OCI-LY1 (cell line): ENCODE data around the gene METTL9.
"Not testable (repeated sequence)": the region's sequence is repeated elsewhere in the genome, so short reads cannot be mapped to it uniquely, and the experiment has no call there.

Experiments used
- H2AFZ ChIP-seq: fragments of 200-600 bp; sonication (generic), shearing (Covaris generic); 2 replicates; pipeline ENCODE4 v1.6.0; 2014; ENCODE audit warnings: antibody characterized with exemption, mild to moderate bottlenecking, low read length
- H3F3A ChIP-seq: fragments of 200-600 bp; sonication (generic), shearing (Covaris generic); 2 replicates; pipeline ENCODE4 v1.6.0; 2014; ENCODE audit warnings: mild to moderate bottlenecking, antibody characterized with exemption, low read length, moderate library complexity; ENCODE audit not compliant: insufficient read depth
- H3K27ac ChIP-seq: fragments of 200-600 bp; sonication (generic); 2 replicates; pipeline ENCODE4 v1.5.1; 2014; ENCODE audit warnings: low read length, mixed run types, mild to moderate bottlenecking, low read depth; ENCODE audit not compliant: poor library complexity, severe bottlenecking
- H3K27me3 ChIP-seq: fragments of 200-600 bp; sonication (generic); 2 replicates; pipeline ENCODE4 v1.6.0; 2014; ENCODE audit warnings: antibody characterized with exemption, mild to moderate bottlenecking, low read length, moderate library complexity; ENCODE audit not compliant: insufficient read depth
- H3K36me3 ChIP-seq: fragments of 200-600 bp; sonication (generic); 2 replicates; pipeline ENCODE4 v1.6.1; 2014; ENCODE audit warnings: mild to moderate bottlenecking, antibody characterized with exemption, low read length, moderate library complexity, mixed read lengths; ENCODE audit not compliant: insufficient read depth
- H3K4me1 ChIP-seq: fragments of 200-600 bp; sonication (generic); 2 replicates; pipeline ENCODE4 v1.5.1; 2014; ENCODE audit warnings: mild to moderate bottlenecking, low read length, moderate library complexity; ENCODE audit not compliant: insufficient read depth, severe bottlenecking
- H3K4me2 ChIP-seq: fragments of 200-600 bp; sonication (generic), shearing (Covaris generic); 2 replicates; pipeline ENCODE4 v1.6.1; 2014; ENCODE audit warnings: low read length
- H3K4me3 ChIP-seq: fragments of 200-600 bp; sonication (generic); 2 replicates; pipeline ENCODE4 v1.5.1; 2014; ENCODE audit warnings: low read length, low read depth, mild to moderate bottlenecking, mixed read lengths; ENCODE audit not compliant: poor library complexity, severe bottlenecking
- H3K79me2 ChIP-seq: fragments of 200-600 bp; shearing (Covaris generic); 2 replicates; pipeline ENCODE4 v1.6.1; 2016; ENCODE audit warnings: mixed run types, low read length, mixed read lengths; ENCODE audit not compliant: insufficient read depth
- H3K9ac ChIP-seq: fragments of 200-600 bp; sonication (generic), shearing (Covaris generic); 2 replicates; pipeline ENCODE4 v1.6.1; 2014; ENCODE audit warnings: mild to moderate bottlenecking, low read length, mixed read lengths
- H3K9me2 ChIP-seq: fragments of 200-600 bp; sonication (generic), shearing (Covaris generic); 2 replicates; pipeline ENCODE4 v1.6.1; 2014; ENCODE audit warnings: low read depth, mild to moderate bottlenecking, low read length, mixed read lengths
- H3K9me3 ChIP-seq: fragments of 200-600 bp; shearing (Covaris generic); 2 replicates; pipeline ENCODE4 v1.6.1; 2014; ENCODE audit warnings: low read length, mixed read lengths
- H4K20me1 ChIP-seq: fragments of 200-600 bp; sonication (generic), shearing (Covaris generic); 2 replicates; pipeline ENCODE4 v1.6.0; 2016; ENCODE audit warnings: mild to moderate bottlenecking, low read length; ENCODE audit not compliant: insufficient read depth
- EZH2 ChIP-seq: fragments of 200-600 bp; sonication (generic), shearing (Covaris generic); IDR thresholded peaks from 2 replicates; pipeline ENCODE4 v1.8.0; 2017; ENCODE audit warnings: borderline replicate concordance, mixed run types, mild to moderate bottlenecking, antibody characterized with exemption, low read length, moderate library complexity, mixed read lengths
- TF ChIP-seq, protein P1 (sequence below): fragments of 200-600 bp; sonication (generic), shearing (Covaris generic); IDR thresholded peaks from 2 replicates; pipeline ENCODE4 v1.5.1; 2017; ENCODE audit warnings: mild to moderate bottlenecking, antibody characterized with exemption, low read length, moderate library complexity, mixed read lengths

Gene METTL9

DNA sequence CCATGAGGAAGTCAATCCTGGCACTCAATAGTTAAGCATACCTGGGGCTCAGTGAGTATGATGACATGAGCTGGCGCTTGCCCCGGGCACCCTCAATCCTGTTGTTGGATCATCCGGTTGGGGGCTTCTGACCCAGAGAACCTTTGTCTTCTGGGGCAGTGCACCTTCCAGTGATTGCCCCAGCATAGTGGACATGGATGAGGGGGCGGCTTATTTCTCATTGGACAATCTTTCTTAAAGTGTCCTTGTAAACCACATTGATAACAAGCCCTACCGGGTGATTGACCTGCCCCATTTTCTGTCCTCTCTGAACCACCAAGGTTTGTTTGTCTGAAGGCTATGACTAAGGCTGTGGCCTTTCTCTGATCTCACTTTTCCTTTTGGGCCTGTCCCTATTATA is 34.8 kb downstream of the METTL9 start:
- H3K4me3 ChIP-seq: no peak overlapping the region
- no peaks in the 10 kb centered on the region for H3K9me2 ChIP-seq
- H3K4me2 ChIP-seq: no peak overlapping the region
- H2AFZ ChIP-seq: no peak overlapping the region
- H3F3A ChIP-seq: peaks cover 5% of the 10 kb centered on the region; the same call in 1 of the 2 replicates
- H4K20me1 ChIP-seq: no peaks in the 10 kb centered on the region
- no peak overlapping the region for H3K27ac ChIP-seq
- no peaks in the 10 kb centered on the region for H3K79me2 ChIP-seq
- no peaks in the 10 kb centered on the region for H3K4me1 ChIP-seq
- TF ChIP-seq, protein P1, sequence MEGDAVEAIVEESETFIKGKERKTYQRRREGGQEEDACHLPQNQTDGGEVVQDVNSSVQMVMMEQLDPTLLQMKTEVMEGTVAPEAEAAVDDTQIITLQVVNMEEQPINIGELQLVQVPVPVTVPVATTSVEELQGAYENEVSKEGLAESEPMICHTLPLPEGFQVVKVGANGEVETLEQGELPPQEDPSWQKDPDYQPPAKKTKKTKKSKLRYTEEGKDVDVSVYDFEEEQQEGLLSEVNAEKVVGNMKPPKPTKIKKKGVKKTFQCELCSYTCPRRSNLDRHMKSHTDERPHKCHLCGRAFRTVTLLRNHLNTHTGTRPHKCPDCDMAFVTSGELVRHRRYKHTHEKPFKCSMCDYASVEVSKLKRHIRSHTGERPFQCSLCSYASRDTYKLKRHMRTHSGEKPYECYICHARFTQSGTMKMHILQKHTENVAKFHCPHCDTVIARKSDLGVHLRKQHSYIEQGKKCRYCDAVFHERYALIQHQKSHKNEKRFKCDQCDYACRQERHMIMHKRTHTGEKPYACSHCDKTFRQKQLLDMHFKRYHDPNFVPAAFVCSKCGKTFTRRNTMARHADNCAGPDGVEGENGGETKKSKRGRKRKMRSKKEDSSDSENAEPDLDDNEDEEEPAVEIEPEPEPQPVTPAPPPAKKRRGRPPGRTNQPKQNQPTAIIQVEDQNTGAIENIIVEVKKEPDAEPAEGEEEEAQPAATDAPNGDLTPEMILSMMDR: no peak
- TF ChIP-seq EZH2: no peak
- no peak overlapping the region for H3K9ac ChIP-seq
- H3K9me3 ChIP-seq: peaks cover under 1% of the 10 kb centered on the region; the same call in 1 of the 2 replicates
- no peaks in the 10 kb centered on the region for H3K27me3 ChIP-seq
- peaks cover 23% of the 10 kb centered on the region for H3K36me3 ChIP-seq

DNA sequence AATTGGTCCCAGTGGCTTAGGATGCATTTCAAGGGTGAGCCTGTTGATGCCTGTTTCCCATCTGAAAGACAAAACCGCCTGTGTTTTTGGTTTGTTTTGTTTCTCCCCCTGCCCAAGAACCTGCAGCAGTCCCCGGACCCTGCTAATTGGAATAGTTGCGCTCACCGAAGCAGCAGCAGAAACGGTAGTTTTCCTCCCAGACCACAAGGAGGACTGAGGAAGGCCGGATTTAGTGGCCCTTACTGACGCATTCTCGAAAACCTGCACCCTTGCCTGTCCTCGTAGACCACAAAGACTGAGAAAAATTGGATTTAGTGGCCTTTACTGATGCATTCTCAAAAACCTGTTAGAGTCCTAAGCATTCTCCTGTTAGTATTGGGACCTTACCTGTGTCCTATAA is 36.3 kb downstream of the METTL9 start:
- H4K20me1 ChIP-seq, H3K27ac ChIP-seq, H3F3A ChIP-seq, H3K36me3 ChIP-seq, H3K9ac ChIP-seq, H3K9me3 ChIP-seq, H3K9me2 ChIP-seq, H3K4me1 ChIP-seq, H3K27me3 ChIP-seq, H2AFZ ChIP-seq, H3K4me3 ChIP-seq, H3K4me2 ChIP-seq, H3K79me2 ChIP-seq: not testable (repeated sequence)

DNA sequence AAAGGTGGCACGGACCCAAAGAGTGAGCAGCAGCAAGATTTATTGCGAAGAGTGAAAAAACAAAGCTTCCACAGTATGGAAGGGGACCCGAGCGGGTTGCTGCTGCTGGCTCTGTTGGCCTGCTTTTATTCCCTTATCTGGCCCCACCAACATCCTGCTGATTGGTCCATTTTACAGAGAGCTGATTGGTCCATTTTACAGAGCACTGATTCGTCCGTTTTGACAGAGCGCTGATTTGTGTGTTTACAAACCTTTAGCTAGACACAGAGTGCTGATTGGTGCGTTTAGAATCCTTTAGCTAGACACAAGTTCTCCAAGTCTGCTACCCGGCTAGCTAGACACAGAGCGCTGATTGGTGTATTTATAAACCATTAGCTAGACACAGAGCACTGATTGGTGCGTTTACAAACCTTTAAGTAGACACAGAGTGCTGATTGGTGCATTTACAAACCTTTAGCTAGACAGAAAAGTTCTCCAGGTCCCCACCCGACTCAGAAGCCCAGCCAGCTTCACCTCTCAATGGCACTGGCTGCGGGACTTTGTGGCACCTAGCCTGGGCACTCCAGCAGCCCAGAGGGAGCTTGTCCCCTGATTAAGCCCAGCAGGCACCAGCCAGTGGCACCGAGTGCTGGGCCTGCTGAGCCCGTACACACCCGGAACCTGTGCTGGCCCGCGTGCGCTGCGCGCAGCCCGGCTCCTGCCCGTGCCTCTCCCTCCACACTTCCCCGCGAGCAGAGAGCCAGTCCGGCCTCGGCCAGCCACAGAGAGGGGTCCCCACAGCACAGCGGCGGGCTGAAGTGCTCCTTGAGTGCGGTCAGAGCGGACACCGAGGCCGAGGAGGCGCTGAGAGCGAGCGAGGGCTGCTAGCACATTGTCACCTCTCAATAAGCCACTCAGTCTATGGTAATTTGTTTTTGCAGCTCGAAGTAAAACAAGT is 37.9 kb downstream of the METTL9 start:
- H3K27me3 ChIP-seq: no peaks in the 10 kb centered on the region
- peaks cover 10% of the 10 kb centered on the region for H3K36me3 ChIP-seq
- H3K9me2 ChIP-seq: no peaks in the 10 kb centered on the region
- no peak overlapping the region for H3K4me2 ChIP-seq
- no peaks in the 10 kb centered on the region for H4K20me1 ChIP-seq
- H3K79me2 ChIP-seq: peaks cover 5% of the 10 kb centered on the region; the same call in 1 of the 2 replicates
- TF ChIP-seq EZH2: no peak
- TF ChIP-seq, protein P1: no peak
- H3K4me1 ChIP-seq: peaks cover 17% of the 10 kb centered on the region
- H3K9ac ChIP-seq: no peak overlapping the region
- H3K27ac ChIP-seq: no peak overlapping the region
- H3K4me3 ChIP-seq: no peak overlapping the region
- no peaks in the 10 kb centered on the region for H3K9me3 ChIP-seq
- H2AFZ ChIP-seq: no peak overlapping the region
- H3F3A ChIP-seq: peaks cover 7% of the 10 kb centered on the region; the same call in 1 of the 2 replicates

DNA sequence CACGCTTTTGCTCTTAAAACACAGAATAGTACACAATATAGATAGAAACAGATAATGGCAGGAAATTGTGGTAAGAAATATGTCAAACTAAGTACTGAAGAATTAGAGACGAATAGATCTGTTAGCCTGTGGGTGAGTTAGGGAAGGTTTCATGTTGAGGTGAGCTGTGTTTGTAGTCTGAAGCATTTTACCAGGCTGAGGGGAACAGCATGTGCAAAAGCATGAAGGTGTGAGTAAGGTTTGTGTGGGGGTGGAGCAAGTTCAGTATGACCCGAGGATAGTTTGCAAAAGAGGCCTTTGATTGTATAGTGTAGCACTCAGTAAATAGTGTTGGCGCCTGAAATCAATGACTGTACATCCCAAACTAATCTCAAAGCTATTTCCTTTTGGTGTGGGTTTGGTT is 39.2 kb downstream of the METTL9 start:
- H3F3A ChIP-seq: peaks cover 7% of the 10 kb centered on the region; the same call in 1 of the 2 replicates

More for the DNA sequence above, 39.2 kb downstream of the METTL9 start:
- no peaks in the 10 kb centered on the region for H4K20me1 ChIP-seq
- H3K27ac ChIP-seq: peak overlapping the region; percentile 47
- no peak overlapping the region for H3K4me2 ChIP-seq
- peaks cover 10% of the 10 kb centered on the region for H3K36me3 ChIP-seq
- H3K4me3 ChIP-seq: no peak overlapping the region
- no peak overlapping the region for H3K9ac ChIP-seq
- TF ChIP-seq EZH2: no peak
- TF ChIP-seq, protein P1: no peak
- H3K4me1 ChIP-seq: peaks cover 29% of the 10 kb centered on the region
- no peaks in the 10 kb centered on the region for H3K9me3 ChIP-seq
- H3K9me2 ChIP-seq: no peaks in the 10 kb centered on the region
- H2AFZ ChIP-seq: no peak overlapping the region
- H3K27me3 ChIP-seq: no peaks in the 10 kb centered on the region
- peaks cover 14% of the 10 kb centered on the region for H3K79me2 ChIP-seq
